Neural cell (in vitro differentiated cells): Measurements from ENCODE around the gene OTULINL. TPM values are rescaled to one million over a fixed set of nuclear protein-coding genes. Genes with fewer than 3 reads are reported as not detected.

ENCODE experiments used
- H2AFZ ChIP-seq: fragments of 200-600, 300-800 bp; sonication (generic), shearing (Covaris generic); 2 replicates; pipeline ENCODE4 v1.6.0; 2014; ENCODE audit warnings: low read depth, mild to moderate bottlenecking, antibody characterized with exemption, low read length, moderate library complexity
- H3F3A ChIP-seq: fragments of 200-600 bp; shearing (Covaris generic); 2 replicates; pipeline ENCODE4 v1.6.1; 2016; ENCODE audit warnings: mild to moderate bottlenecking, moderate library complexity, mixed read lengths, antibody characterized with exemption, low read length; ENCODE audit not compliant: insufficient read depth, poor library complexity, severe bottlenecking
- H3K27ac ChIP-seq: fragments of 200-600, 300-800 bp; sonication (generic), shearing (Covaris generic); 2 replicates; pipeline ENCODE4 v1.5.1; 2014; ENCODE audit warnings: mild to moderate bottlenecking, low read length, moderate library complexity
- H3K27me3 ChIP-seq: fragments of 300-800, 200-600 bp; sonication (generic), shearing (Covaris generic); 2 replicates; pipeline ENCODE4 v1.6.0; 2014; ENCODE audit warnings: mild to moderate bottlenecking, low read depth, low read length, moderate library complexity; ENCODE audit not compliant: insufficient read depth
- H3K36me3 ChIP-seq: fragments of 300-800, 200-600 bp; sonication (generic), shearing (Covaris generic); 2 replicates; pipeline ENCODE4 v1.5.1; 2014; ENCODE audit warnings: mild to moderate bottlenecking, antibody characterized with exemption, low read length, moderate library complexity; ENCODE audit not compliant: insufficient read depth
- H3K4me2 ChIP-seq: fragments of 300-800, 200-600 bp; sonication (generic), shearing (Covaris generic); 2 replicates; pipeline ENCODE4 v1.6.0; 2014; ENCODE audit warnings: mild to moderate bottlenecking, low read length
- H3K4me3 ChIP-seq: fragments of 300-800, 200-600 bp; sonication (generic), shearing (Covaris generic); 2 replicates; pipeline ENCODE4 v1.5.1; 2014; ENCODE audit warnings: mild to moderate bottlenecking, low read length, moderate library complexity
- H3K79me2 ChIP-seq: fragments of 200-600 bp; shearing (Covaris generic); replicated peaks from 2 replicates; pipeline ENCODE4 v1.6.0; 2014; ENCODE audit warnings: mild to moderate bottlenecking, low read length, moderate library complexity; ENCODE audit not compliant: insufficient read depth
- H3K9ac ChIP-seq: fragments of 300-800, 200-600 bp; sonication (generic), shearing (Covaris generic); 2 replicates; pipeline ENCODE4 v1.6.1; 2016; ENCODE audit warnings: mild to moderate bottlenecking, low read length, mixed read lengths
- H3K9me2 ChIP-seq: fragments of 200-600 bp; shearing (Covaris generic); 2 replicates; pipeline ENCODE4 v1.6.1; 2016; ENCODE audit warnings: mild to moderate bottlenecking, low read length, mixed read lengths; ENCODE audit not compliant: insufficient read depth
- H3K9me3 ChIP-seq: fragments of 200-600, 300-800 bp; sonication (generic), shearing (Covaris generic); 2 replicates; pipeline ENCODE4 v1.6.1; 2016; ENCODE audit warnings: mild to moderate bottlenecking, mixed run types, low read length, moderate library complexity, mixed read lengths
- H4K20me1 ChIP-seq: fragments of 200-600 bp; shearing (Covaris generic); 2 replicates; pipeline ENCODE4 v1.6.1; 2016; ENCODE audit warnings: mild to moderate bottlenecking, mixed run types; ENCODE audit not compliant: insufficient read depth
- EP300 ChIP-seq: fragments of 450-650 bp; conservative IDR thresholded peaks from 2 replicates; pipeline ENCODE4 v1.6.1; 2014; ENCODE audit warnings: antibody characterized with exemption, mild to moderate bottlenecking, moderate library complexity; ENCODE audit not compliant: poor library complexity, severe bottlenecking
- EZH2 ChIP-seq: fragments of 200-600, 300-800 bp; shearing (Covaris generic), sonication (generic); IDR thresholded peaks from 2 replicates; pipeline ENCODE4 v1.6.1; 2014; ENCODE audit warnings: antibody characterized with exemption, low read length, borderline replicate concordance, mild to moderate bottlenecking; ENCODE audit not compliant: insufficient read depth, poor library complexity, severe bottlenecking
- MXI1 ChIP-seq: fragments of 450-650 bp; conservative IDR thresholded peaks from 2 replicates; pipeline ENCODE4 v1.6.1; 2014; ENCODE audit warnings: antibody characterized with exemption, mild to moderate bottlenecking; ENCODE audit not compliant: poor library complexity, severe bottlenecking
- POLR2AphosphoS5 ChIP-seq: IDR thresholded peaks from 2 replicates; pipeline ENCODE4 v1.6.1; 2012
- RAD21 ChIP-seq: fragments of 450-650 bp; conservative IDR thresholded peaks from 2 replicates; pipeline ENCODE4 v1.6.1; 2014; ENCODE audit warnings: antibody characterized with exemption, mild to moderate bottlenecking, moderate library complexity
- SMC3 ChIP-seq: fragments of 450-650 bp; conservative IDR thresholded peaks from 2 replicates; pipeline ENCODE4 v1.6.1; 2014; ENCODE audit warnings: antibody characterized with exemption, mild to moderate bottlenecking, moderate library complexity; ENCODE audit not compliant: poor library complexity
- TAF1 ChIP-seq: IDR thresholded peaks from 2 replicates; pipeline ENCODE4 v1.6.1; 2012; ENCODE audit warnings: low read depth
- polyA plus RNA-seq: library from polyadenylated mRNA; depleted of rRNA; stranded (reverse); fragments of >200 nt; gene quantifications from 2 replicates; pipeline ENCODE4 v1.2.3, GENCODE V29; 2014
- TF ChIP-seq, protein P1 (sequence below): fragments of 450-650 bp; IDR thresholded peaks from 2 replicates; pipeline ENCODE4 v1.5.1; 2014; ENCODE audit warnings: antibody characterized with exemption, mild to moderate bottlenecking, moderate library complexity; ENCODE audit not compliant: poor library complexity, severe bottlenecking
- TF ChIP-seq, protein P2 (sequence below): IDR thresholded peaks from 2 replicates; pipeline ENCODE4 v1.6.1; 2012; ENCODE audit warnings: borderline replicate concordance

OTULINL gene
- polyA plus RNA-seq, 1 donor from 2014 or later, result 7.2 TPM

- H3F3A ChIP-seq, result no peaks in the 10 kb centered on the region
- H3K9ac ChIP-seq, result no peak overlapping the region
- no peaks in the 10 kb centered on the region for H3K9me2 ChIP-seq
- H3K27me3 ChIP-seq, result no peaks in the 10 kb centered on the region
- no peaks in the 10 kb centered on the region for H3K9me3 ChIP-seq
- no peaks in the 10 kb centered on the region for H3K79me2 ChIP-seq
- H3K4me2 ChIP-seq, result no peak overlapping the region
- TF ChIP-seq EP300, result no peak
- no peak overlapping the region for H2AFZ ChIP-seq
- H3K36me3 ChIP-seq, result no peaks in the 10 kb centered on the region
- no peaks in the 10 kb centered on the region for H4K20me1 ChIP-seq
- H3K27ac ChIP-seq, result no peak overlapping the region
- no peak overlapping the region for H3K4me3 ChIP-seq
Observed at GRCh38 chr5:14614490-14614889, 32.9 kb downstream of the OTULINL start.

DNA sequence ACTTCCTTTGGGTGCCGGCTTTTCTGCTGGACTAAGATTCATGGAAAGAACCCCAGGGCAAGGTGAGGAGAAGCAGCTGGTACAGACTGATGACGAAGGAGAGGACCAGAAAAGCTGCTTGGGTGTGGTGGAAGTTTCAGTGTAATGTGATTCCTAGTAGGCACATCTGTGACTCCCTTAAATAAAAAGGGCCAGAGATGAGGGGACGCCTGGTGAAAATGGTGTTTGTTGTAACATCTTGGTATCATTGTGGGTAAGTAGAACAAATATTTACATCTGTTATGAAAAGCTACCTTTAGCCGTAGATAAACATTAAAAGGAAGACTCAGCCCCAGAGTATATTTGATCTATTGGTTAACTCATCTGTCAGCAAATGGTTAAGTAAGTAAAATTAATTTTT lies 33.8 kb downstream of the OTULINL start:
- no peaks in the 10 kb centered on the region for H3K36me3 ChIP-seq
- no peaks in the 10 kb centered on the region for H3K9me2 ChIP-seq
- no peaks in the 10 kb centered on the region for H4K20me1 ChIP-seq
- no peak overlapping the region for H3K27ac ChIP-seq
- no peak for TF ChIP-seq EZH2
- no peak for TF ChIP-seq SMC3
- TF ChIP-seq MXI1, result no peak
- no peak for TF ChIP-seq POLR2AphosphoS5
- TF ChIP-seq, protein P1, sequence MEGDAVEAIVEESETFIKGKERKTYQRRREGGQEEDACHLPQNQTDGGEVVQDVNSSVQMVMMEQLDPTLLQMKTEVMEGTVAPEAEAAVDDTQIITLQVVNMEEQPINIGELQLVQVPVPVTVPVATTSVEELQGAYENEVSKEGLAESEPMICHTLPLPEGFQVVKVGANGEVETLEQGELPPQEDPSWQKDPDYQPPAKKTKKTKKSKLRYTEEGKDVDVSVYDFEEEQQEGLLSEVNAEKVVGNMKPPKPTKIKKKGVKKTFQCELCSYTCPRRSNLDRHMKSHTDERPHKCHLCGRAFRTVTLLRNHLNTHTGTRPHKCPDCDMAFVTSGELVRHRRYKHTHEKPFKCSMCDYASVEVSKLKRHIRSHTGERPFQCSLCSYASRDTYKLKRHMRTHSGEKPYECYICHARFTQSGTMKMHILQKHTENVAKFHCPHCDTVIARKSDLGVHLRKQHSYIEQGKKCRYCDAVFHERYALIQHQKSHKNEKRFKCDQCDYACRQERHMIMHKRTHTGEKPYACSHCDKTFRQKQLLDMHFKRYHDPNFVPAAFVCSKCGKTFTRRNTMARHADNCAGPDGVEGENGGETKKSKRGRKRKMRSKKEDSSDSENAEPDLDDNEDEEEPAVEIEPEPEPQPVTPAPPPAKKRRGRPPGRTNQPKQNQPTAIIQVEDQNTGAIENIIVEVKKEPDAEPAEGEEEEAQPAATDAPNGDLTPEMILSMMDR, result no peak
- TF ChIP-seq TAF1, result no peak
- TF ChIP-seq, protein P2, sequence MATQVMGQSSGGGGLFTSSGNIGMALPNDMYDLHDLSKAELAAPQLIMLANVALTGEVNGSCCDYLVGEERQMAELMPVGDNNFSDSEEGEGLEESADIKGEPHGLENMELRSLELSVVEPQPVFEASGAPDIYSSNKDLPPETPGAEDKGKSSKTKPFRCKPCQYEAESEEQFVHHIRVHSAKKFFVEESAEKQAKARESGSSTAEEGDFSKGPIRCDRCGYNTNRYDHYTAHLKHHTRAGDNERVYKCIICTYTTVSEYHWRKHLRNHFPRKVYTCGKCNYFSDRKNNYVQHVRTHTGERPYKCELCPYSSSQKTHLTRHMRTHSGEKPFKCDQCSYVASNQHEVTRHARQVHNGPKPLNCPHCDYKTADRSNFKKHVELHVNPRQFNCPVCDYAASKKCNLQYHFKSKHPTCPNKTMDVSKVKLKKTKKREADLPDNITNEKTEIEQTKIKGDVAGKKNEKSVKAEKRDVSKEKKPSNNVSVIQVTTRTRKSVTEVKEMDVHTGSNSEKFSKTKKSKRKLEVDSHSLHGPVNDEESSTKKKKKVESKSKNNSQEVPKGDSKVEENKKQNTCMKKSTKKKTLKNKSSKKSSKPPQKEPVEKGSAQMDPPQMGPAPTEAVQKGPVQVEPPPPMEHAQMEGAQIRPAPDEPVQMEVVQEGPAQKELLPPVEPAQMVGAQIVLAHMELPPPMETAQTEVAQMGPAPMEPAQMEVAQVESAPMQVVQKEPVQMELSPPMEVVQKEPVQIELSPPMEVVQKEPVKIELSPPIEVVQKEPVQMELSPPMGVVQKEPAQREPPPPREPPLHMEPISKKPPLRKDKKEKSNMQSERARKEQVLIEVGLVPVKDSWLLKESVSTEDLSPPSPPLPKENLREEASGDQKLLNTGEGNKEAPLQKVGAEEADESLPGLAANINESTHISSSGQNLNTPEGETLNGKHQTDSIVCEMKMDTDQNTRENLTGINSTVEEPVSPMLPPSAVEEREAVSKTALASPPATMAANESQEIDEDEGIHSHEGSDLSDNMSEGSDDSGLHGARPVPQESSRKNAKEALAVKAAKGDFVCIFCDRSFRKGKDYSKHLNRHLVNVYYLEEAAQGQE, result no peak
- no peak for TF ChIP-seq RAD21
- TF ChIP-seq EP300, result no peak
- H3F3A ChIP-seq, result no peaks in the 10 kb centered on the region
- H2AFZ ChIP-seq, result no peak overlapping the region
- H3K4me2 ChIP-seq, result no peak overlapping the region
- H3K4me3 ChIP-seq, result no peak overlapping the region
- H3K9ac ChIP-seq, result no peak overlapping the region
- no peaks in the 10 kb centered on the region for H3K27me3 ChIP-seq
- no peaks in the 10 kb centered on the region for H3K79me2 ChIP-seq
- no peaks in the 10 kb centered on the region for H3K9me3 ChIP-seq

GRCh38 chr5:14617441-14617840 lies 35.8 kb downstream of the OTULINL start:
- Histone ChIP-seq H3K27me3 (no peaks in the 10 kb centered on the region), H3K9me2 (no peaks in the 10 kb centered on the region), H3K9ac (no peak overlapping the region), H3K9me3 (no peaks in the 10 kb centered on the region), H3K4me2 (no peak overlapping the region), H3F3A (no peaks in the 10 kb centered on the region), H3K27ac (no peak overlapping the region), H4K20me1 (no peaks in the 10 kb centered on the region), H3K4me3 (no peak overlapping the region), H3K36me3 (no peaks in the 10 kb centered on the region), H2AFZ (no peak overlapping the region), H3K79me2 (no peaks in the 10 kb centered on the region)
- no peak for TF ChIP-seq POLR2AphosphoS5
- TF ChIP-seq, protein P1, result no peak
- no peak for TF ChIP-seq RAD21
- TF ChIP-seq, protein P2, result no peak
- no peak for TF ChIP-seq SMC3
- no peak for TF ChIP-seq TAF1
- TF ChIP-seq EZH2, result no peak
- TF ChIP-seq MXI1, result no peak
